ENCODE data around the gene OR51G2.
"Not testable (repeated sequence)": the region's sequence is repeated elsewhere in the genome, so short reads cannot be mapped to it uniquely, and the experiment has no call there.

OR51G2 gene

DNA sequence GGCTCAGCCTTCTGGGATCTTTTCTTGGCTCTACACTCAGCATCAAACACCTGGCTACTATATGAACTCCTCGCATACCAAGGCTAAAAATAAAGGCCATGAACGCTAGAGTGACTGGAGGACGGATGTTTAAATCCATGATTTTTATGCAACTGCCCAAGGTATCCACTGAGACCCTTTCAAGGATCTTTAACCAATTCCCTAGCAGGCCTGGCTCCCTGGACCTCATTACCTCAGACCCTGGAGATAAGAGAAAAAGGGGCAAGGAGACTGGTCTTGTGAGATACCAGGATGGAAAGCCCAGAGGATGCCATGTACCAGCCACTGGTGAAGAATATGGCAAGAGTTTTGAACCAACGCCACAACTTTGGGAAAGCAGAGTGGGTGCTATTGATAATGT, at the start of gene OR51G2:
TSS of gene OR51G2 (minus strand) at position 101 of the 400 bp plus-strand sequence. CDS start 3,687 bp downstream, outside the sequence.
- FAIRE-seq, result no peak

DNA sequence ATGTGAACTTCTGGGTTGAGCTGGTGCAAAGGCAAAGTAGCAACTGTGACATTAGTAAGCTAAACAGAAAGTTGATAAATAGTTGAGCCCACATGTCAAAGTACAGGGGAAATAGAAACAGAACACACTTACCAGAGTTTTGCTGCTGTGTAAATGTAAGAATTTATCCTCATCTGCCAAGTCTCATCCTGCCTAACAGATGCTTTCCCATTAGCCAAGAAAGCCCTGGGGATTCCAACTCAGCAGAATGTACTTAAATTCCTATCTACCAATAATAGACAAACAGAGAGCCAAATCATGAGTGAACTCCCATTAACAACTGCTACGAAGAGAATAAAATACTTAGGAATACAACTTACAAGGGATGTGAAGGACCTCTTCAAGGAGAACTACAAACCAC, 43.7 kb upstream of the OR51G2 start:
- no peak for FAIRE-seq

DNA sequence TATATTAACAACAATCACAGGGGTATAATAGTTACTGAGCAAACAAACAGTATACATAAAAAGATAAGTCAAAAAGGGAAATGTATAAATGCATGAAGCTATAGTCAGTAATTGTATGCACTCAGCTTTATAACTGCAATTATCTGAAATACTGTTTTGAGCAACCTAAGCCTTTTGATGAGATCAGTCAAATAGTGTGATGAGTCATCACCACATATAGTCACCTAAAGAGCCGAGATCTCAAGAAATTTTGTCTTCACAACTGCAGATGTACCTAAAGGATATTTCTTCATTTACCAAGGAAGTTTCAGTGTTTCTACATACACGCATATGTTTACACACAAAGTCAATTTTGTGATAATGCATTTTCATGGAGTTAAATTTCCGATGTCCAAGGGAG, 41.7 kb upstream of the OR51G2 start:
- FAIRE-seq, result no peak

DNA sequence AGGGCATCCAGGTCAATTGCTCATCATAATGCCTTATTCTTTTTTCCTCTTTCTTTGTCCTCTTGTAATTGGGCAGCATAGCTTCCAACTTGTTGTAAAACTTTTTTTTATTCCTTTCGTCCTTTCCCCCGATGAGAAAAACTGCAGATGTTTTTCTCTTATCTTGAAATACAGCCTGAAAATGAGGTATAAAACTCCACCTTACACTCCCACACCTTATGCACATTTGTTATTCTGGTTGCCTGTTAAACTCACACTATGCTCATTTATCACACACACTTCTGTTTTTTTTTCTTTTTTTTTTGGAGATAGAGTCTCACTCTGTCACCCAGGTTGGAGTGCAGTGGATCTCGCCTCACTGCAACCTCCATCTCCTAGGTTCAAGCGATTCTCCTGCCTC, 38.2 kb upstream of the OR51G2 start:
- FAIRE-seq, result no peak

DNA sequence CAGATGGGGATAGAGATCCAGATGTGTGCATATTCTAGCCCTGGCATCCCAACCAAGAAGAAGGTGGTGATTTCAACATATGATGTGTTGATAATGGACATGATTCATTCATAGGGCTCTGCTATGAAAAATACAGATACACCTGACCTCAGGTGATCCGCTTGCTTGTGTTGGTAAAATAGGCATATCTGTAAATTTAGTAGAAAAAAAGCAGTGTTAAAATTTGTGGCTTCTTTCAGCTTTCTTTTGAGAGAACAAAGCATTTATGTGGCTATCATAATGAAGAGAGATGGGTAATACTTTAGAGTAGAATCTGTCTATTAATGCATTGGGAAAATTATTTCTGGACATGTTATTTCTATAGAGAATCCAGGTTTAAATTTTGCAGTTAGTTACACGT, 36.5 kb upstream of the OR51G2 start, which contains the start of gene OR51A2:
TSS of gene OR51A2 (minus strand) at position 101 of the 400 bp plus-strand sequence. CDS start at position 101, 0 bp downstream.
- not testable (repeated sequence) for FAIRE-seq

GRCh38 chr11:4947505-4947904, 28.4 kb upstream of the OR51G2 start, which contains the start of gene OR51A4:
Gene OR51A4, minus strand, starts transcription at chr11:4947605. Its CDS starts 505 bp downstream, at chr11:4947100.
- FAIRE-seq, result no peak

DNA sequence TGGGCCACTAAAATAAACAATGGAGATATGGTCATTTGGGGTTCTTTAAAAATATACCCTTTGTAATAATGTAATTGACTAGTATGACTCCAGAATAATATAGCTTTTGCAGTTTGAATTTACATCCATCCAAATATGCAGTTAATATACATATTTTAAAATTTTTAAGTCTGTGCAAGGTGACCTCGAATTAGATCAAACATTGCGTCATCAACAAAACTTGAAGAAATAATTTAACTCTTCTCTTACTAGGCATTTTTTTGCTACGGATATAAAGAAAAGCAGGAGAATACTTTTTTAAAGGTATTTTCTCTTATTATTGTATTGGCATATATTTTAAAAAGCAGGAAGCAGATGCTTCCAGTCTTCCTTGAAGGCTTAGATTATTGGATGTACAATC, 17.6 kb upstream of the OR51G2 start:
- no peak for FAIRE-seq

- FAIRE-seq, result no peak
These were observed 13.6 kb upstream of the OR51G2 start for GRCh38 chr11:4932751-4933150.

DNA sequence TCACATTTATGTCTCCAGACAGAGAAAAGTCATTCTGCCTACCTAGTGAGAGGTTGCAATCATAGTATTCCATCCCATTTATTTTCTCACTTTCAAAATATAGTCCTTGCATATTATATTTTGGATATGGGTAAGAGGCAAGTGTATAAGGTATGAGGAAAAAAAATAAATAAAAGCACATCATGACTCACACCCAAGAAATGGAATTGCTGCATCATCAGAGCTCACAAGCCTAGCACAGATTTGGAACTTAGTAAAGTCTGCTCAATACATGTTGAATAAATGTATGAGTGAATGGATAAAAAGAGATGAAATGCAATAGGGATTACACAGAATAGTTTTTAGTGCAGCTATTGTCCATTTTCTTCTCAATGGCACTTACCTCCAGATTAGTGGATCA, 7.5 kb upstream of the OR51G2 start:
- no peak for FAIRE-seq

DNA sequence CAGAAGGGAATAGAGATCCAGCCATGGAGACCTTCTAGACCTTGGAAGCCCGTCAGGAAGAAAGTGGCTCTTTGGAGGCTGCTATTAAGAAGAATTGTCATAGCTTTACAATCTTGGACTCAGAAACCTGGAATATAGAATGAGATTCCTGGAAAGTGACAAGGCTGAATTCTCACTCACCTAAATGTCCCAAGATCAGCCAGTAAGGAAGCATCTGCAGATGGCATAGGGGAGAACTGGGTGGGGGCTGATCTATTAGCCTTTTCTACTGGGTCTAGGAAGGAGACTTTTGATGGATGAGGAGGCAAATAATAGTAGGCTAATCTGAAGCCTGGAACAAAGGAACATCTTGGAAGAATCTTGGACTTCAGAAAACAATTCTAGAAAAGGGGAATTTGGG, 5.1 kb upstream of the OR51G2 start, which contains the start of gene OR51G1:
TSS of gene OR51G1 (minus strand) at position 101 of the 400 bp plus-strand sequence. CDS start at position 101, 0 bp downstream.
- FAIRE-seq, result no peak

GRCh38 chr11:4922304-4922703, 3.2 kb upstream of the OR51G2 start:
- FAIRE-seq, result no peak

DNA sequence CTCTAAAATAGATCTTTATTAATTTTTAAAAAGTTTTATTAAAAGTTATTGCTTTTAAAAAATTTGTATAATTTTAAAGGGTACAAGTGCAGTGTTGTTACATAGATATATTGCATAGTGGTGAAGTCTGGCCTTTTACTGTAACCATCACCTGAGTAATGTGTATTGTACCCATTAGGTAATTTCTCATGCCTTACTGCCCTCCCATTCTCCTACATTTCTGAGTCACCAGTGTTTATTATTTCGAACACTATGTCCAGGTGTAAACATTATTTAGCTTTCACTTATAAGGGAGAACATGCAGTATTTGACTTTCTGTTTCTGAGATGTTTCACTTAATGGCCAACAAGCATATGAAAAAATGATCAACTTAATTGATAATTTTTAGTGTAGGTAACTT, 2.6 kb upstream of the OR51G2 start:
- no peak for FAIRE-seq

DNA sequence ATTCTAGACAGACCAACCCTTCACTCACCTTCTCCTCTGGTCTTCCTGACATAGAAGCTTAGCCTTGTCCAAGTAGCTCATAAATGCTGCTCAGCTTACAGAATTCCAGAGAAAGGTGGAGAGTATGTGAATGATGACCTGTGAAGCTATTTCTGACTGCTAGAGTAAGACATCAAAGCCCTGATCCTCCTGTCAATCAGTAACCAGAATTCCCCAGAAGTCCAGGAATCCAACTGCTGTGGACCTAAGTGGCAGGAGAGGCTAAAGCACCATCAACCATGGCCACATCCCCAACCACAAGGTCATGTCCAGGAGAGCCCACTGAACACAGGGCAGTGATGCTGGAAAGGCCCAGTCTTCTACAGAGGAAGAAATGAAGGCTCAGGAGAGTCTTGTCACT, 2.6 kb downstream of the OR51G2 start:
- FAIRE-seq, result no peak

DNA sequence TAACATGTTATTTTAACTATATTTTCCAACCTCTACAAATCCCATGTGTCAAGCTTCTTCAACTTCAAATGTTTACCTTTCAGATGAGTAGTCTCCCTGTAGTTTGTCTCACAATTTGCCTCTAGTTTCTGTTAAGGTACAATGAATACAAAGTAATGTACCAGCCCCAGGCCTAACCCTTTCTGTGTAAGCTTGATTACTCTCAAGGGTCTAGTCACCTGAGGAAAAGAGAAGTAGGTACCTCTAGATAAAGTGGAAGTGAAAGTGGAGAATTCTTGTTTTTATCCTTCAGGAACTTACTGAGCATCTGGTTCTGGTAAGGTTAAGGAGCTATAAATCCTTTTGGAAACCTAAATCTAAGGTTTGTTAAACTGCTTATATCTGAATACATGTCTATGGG, 15.7 kb downstream of the OR51G2 start, which contains the start of gene OR51A7:
TSS of gene OR51A7 (plus strand) at position 300 of the 400 bp plus-strand sequence. CDS start 3,587 bp downstream, outside the sequence.
- FAIRE-seq, result no peak

GRCh38 chr11:4891996-4892640, 27.0 kb downstream of the OR51G2 start:
- FAIRE-seq, result no peak

DNA sequence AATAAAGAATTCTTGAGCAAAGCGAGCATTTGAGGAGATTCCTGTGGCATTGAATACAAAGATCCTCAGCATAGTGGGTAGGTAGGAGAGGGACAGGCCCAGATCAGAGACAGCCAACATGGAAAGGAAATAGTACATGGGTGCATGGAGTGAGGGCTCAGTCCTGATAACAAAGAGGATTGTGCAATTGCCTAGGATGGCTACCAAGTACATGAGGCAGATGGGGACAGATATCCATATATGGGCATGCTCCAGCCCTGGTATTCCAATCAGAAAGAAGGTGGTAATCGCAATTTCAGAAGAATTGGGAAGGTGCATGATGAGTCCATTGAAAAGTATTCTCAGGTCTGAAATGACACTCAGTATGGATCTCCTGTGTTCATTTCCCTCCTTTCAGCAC, 28.9 kb downstream of the OR51G2 start:
- FAIRE-seq, result no peak

- FAIRE-seq, result no peak
These were observed 31.6 kb downstream of the OR51G2 start for GRCh38 chr11:4887591-4887990.

DNA sequence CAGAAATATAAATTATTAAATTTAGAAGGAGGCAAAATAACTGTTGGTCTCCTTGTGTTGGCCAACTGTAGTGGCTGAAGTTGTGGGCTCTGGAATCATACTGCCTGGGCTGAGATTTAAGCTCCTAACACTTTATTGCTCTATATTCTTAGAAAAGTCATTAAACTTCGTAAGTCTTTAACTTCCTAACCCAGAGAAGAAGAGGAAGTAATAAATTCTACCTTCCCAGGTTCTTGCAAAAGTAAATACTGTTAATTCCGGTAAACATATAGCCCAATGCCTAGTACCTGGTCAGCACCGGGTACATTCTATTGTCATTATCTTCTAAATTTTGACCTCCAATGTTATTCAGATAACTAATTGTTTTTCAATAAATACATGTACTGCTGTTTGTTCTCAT, 33.0 kb downstream of the OR51G2 start:
- no peak for FAIRE-seq

DNA sequence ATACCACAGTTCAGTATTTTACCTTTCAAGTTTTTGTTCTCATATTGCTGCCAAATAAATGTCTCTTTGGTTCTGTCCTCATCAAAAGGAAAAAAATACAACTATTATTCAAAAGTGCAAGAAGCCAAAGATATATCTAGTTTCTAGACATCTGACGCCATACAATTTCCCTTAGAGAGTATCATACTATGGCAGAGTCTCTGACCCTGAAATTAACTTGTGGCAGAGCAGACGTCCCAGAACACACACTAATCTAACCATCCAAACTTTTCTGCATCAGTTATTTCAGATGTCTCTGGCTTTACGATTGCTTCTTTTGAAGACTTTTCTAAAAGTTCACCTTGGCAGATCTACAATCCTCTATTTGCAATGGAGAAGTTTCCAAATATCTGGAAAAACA, 34.8 kb downstream of the OR51G2 start:
- no peak for FAIRE-seq

GRCh38 chr11:4882543-4882942, 36.6 kb downstream of the OR51G2 start:
- no peak for FAIRE-seq

DNA sequence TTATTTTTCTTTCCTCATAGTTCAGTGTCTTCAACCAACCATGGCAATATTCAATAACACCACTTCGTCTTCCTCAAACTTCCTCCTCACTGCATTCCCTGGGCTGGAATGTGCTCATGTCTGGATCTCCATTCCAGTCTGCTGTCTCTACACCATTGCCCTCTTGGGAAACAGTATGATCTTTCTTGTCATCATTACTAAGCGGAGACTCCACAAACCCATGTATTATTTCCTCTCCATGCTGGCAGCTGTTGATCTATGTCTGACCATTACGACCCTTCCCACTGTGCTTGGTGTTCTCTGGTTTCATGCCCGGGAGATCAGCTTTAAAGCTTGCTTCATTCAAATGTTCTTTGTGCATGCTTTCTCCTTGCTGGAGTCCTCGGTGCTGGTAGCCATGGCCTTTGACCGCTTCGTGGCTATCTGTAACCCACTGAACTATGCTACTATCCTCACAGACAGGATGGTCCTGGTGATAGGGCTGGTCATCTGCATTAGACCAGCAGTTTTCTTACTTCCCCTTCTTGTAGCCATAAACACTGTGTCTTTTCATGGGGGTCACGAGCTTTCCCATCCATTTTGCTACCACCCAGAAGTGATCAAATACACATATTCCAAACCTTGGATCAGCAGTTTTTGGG, 37.2 kb downstream of the OR51G2 start, which contains the start of gene OR51T1:
TSS of gene OR51T1 (plus strand) at position 41 of the 641 bp plus-strand sequence. CDS start at position 41, 0 bp downstream.
- no peak for FAIRE-seq

DNA sequence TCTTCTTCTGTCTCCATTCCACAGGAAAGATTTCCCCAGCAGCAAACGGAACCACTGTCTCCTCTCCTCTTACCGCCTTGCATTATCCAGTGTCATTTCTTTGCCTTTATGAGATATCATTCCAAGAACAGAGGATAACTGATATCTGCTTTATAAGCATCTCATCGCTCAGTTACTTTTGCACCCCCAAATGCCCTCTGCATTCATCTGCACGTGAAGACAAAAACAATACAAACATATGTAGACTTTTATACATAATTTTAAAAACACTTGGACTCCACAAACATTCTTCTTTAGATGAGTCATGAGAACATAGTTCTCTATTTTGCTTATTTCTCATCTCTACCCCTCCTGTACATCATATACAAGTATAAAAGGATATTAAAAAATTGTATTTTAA, 38.0 kb downstream of the OR51G2 start:
- no peak for FAIRE-seq

GRCh38 chr11:4865855-4866254, 53.3 kb downstream of the OR51G2 start:
- no peak for FAIRE-seq

DNA sequence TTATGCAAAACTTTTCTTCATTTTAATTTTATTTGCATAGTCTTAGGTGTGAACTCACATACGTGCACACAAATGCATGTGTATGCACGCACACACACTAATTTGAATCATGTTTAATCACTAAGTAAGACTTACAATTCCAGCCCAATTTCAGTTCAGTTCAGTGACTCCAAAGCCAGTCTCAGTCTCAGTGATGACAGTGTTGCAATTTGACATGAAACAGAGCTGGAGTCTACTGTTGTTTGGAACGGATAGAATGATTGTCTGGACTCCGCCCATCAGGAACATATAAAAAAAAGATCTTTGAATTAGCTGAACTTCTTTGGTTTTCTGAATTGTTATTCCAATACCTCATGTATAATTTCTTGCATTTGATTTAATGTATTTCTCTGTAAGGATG, 55.3 kb downstream of the OR51G2 start:
- FAIRE-seq, result no peak
